Measurements from ENCODE around the gene SLC10A7. TPM values are rescaled to one million over a fixed set of nuclear protein-coding genes. Genes with fewer than 3 reads are reported as not detected.

The SLC10A7 gene
- total and polyA plus RNA-seq, 12 donors: 1.3 to 6.6 (median 4.4) TPM

DNA sequence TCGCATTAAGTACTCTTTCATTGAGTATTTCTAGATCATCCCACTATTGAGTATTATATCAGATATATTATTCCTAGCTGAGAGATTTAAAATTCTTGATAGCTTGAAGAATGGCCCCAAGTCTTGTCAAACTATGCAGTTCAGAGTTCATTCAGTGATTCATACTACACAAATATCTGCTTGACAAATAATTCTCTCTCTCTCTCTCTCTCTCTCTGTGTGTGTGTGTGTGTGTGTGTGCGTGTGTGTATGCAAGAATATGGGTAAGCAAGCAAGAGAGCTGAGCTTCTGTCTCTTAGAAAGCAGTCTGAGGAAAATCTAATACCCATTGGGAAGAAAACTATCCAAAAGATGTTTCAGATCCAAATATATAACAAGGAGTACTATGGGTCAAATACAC, 142.0 kb downstream of the SLC10A7 start:
- DNase-seq (no peak), ATAC-seq (no peak)
- peaks cover 0 to 14% (median 4%) of the 10 kb centered on the region in 11 donors for H3K9me3 ChIP-seq
- no peaks in the 10 kb centered on the region for H3K4me1 ChIP-seq
- no peak overlapping the region for H3K27ac ChIP-seq
- TF ChIP-seq, protein P1, sequence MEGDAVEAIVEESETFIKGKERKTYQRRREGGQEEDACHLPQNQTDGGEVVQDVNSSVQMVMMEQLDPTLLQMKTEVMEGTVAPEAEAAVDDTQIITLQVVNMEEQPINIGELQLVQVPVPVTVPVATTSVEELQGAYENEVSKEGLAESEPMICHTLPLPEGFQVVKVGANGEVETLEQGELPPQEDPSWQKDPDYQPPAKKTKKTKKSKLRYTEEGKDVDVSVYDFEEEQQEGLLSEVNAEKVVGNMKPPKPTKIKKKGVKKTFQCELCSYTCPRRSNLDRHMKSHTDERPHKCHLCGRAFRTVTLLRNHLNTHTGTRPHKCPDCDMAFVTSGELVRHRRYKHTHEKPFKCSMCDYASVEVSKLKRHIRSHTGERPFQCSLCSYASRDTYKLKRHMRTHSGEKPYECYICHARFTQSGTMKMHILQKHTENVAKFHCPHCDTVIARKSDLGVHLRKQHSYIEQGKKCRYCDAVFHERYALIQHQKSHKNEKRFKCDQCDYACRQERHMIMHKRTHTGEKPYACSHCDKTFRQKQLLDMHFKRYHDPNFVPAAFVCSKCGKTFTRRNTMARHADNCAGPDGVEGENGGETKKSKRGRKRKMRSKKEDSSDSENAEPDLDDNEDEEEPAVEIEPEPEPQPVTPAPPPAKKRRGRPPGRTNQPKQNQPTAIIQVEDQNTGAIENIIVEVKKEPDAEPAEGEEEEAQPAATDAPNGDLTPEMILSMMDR (IDR thresholded peaks at IDR 0.05): no peak
- 93 to 100% methylated on average over 2 of the region's 2 CpGs for WGBS, 2 donors
- H3K27me3 ChIP-seq: no peaks in the 10 kb centered on the region
- no peaks in the 10 kb centered on the region for H3K36me3 ChIP-seq
- intact Hi-C loops (cut with DNase I): no loop called here
- no peak overlapping the region for H3K4me3 ChIP-seq

DNA sequence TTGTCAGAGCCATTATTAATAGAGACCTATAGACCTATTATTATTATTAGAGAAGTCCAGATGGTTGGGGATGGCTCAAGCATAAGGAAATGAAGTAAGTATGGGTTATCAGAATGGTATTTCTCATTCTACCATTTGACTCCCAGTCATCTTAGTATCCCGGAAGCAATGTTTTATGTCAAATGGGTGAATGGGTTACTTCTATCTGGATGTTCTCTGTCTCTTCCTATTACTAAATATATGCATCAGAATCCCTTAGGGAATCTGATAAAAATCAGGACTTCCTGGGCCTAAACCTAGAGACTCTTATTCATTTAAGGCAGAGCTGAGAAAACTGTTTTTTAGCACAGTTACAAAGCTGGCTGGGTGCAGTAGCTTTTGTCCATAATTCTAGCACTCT, 149.9 kb downstream of the SLC10A7 start:
- no peak for ATAC-seq
- TF ChIP-seq, protein P1 (IDR thresholded peaks at IDR 0.05): no peak
- no peak for DNase-seq
- Histone ChIP-seq H3K4me3 (no peak overlapping the region), H3K4me1 (peaks cover 0 to 33% (median 27%) of the 10 kb centered on the region in 9 donors), H3K9me3 (peaks cover 0 to 8% (median 3%) of the 10 kb centered on the region in 11 donors), H3K27ac (no peak overlapping the region), H3K27me3 (no peaks in the 10 kb centered on the region), H3K36me3 (no peaks in the 10 kb centered on the region)
- 84 to 95% methylated on average over 1 of the region's 1 CpG for WGBS, 2 donors
- intact Hi-C loops (cut with DNase I): no loop called here

DNA sequence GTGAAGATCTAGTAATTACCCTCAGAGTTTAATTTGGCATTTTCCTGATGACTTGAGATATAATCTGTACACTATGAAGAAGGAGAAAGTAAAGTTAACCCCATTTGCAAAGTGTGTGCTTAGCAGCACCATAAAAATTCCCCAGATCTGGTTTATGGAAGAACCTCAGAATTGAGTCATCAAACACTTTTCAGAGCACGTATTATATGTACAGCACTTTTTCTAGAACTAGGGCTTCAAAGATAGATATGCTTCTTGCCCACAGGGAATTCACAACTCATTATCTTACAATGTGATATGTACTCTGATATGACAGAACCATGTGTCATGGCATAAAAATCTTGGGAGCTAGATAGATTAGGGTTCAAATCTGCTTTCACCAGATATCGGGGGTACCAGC, 150.9 kb downstream of the SLC10A7 start:
- WGBS, 2 donors: 92 to 94% methylated on average over 2 of the region's 2 CpGs
- no peak for DNase-seq

DNA sequence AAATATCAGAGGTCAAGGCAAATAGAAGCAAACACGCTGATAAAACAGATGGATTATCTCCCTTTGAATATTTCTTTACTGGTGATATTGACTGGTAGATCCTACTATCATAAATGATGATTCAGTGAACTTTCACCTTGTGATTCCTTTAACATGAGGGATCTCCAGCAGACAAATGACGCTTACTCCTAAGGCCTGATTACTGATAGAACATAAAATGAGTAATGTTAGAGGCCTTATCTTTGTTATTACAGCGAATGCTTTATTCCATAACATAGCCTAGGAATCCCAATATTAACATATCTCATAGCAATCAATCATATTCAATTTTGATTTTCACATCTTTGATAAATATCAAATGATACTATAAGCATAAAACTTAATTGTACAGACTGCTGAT, 152.3 kb downstream of the SLC10A7 start:
- intact Hi-C loops (cut with DNase I): loop anchor here in 2 of 10 donors (10.0 kb wide), 1 partner anchor 155 kb away; the partner anchor contains the start of gene SLC10A7 (in 2 of the 2)
- WGBS, 2 donors: 92 to 96% methylated on average over 3 of the region's 3 CpGs
- ATAC-seq (no peak), DNase-seq (no peak)
- Histone ChIP-seq H3K36me3 (no peaks in the 10 kb centered on the region), H3K27me3 (no peaks in the 10 kb centered on the region), H3K4me1 (peaks cover 0 to 33% (median 28%) of the 10 kb centered on the region in 9 donors), H3K27ac (no peak overlapping the region), H3K4me3 (no peak overlapping the region), H3K9me3 (no peaks in the 10 kb centered on the region)
- TF ChIP-seq, protein P1 (IDR thresholded peaks at IDR 0.05): no peak

More for the DNA sequence above, 150.9 kb downstream of the SLC10A7 start:
- ATAC-seq: no peak
- Histone ChIP-seq H3K36me3 (no peaks in the 10 kb centered on the region), H3K4me1 (peaks cover 0 to 33% (median 28%) of the 10 kb centered on the region in 9 donors), H3K9me3 (no peaks in the 10 kb centered on the region), H3K4me3 (no peak overlapping the region), H3K27ac (no peak overlapping the region), H3K27me3 (no peaks in the 10 kb centered on the region)
- TF ChIP-seq, protein P1 (IDR thresholded peaks at IDR 0.05): no peak
- intact Hi-C loops (cut with DNase I): no loop called here
